ENCODE results near the gene CDH23. TPM values are rescaled to one million over a fixed set of nuclear protein-coding genes. Genes with fewer than 3 reads are reported as not detected.

CDH23 gene
- total RNA-seq, 1 experiment from 2014 or later: 2.9 TPM

- TF ChIP-seq ZNF281 (CRISPR knock-in tag; IDR thresholded peaks at IDR 0.05) (no peak), GRHL2 (CRISPR knock-in tag; IDR thresholded peaks at IDR 0.05; ENCODE audit: insufficient replicate concordance, severe bottlenecking) (no peak), NFYB (CRISPR knock-in tag; conservative IDR thresholded peaks at IDR 0.05; ENCODE audit: low read depth) (no peak), ZNF138 (CRISPR knock-in tag; conservative IDR thresholded peaks at IDR 0.05) (no peak), PRRX2 (CRISPR knock-in tag; IDR thresholded peaks at IDR 0.05) (no peak)
- TF ChIP-seq, protein P1, sequence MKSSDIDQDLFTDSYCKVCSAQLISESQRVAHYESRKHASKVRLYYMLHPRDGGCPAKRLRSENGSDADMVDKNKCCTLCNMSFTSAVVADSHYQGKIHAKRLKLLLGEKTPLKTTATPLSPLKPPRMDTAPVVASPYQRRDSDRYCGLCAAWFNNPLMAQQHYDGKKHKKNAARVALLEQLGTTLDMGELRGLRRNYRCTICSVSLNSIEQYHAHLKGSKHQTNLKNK (CRISPR knock-in tag; IDR thresholded peaks at IDR 0.05): no peak
Observed at GRCh38 chr10:71525092-71525491, 128.4 kb downstream of the CDH23 start (continued).

DNA sequence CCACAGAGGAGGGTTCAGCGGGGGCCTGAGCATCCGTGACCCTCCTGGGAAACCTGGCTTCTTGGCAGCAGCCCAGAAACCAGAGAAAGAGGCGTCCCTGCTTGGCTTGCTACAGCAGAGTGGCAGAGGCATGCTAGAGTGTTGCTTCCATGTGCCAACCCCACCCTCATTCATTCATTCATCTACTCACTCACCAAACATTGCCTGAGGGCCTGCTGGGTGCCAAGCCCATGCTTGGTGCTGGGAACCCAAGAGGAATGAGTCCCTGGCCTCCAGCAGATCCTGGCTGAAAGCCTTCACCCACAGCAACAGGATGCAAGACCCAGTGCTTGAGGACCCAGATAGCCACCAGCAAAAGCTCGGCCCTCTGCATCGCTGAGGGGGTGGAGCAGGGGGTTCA, 129.0 kb downstream of the CDH23 start:
- no peaks in the 10 kb centered on the region for H3K9me3 Mint-ChIP-seq
- peaks cover 29% of the 10 kb centered on the region for H3K4me1 Mint-ChIP-seq
- H3K27ac Mint-ChIP-seq: no peak overlapping the region
- no peaks in the 10 kb centered on the region for H3K36me3 Mint-ChIP-seq
- DNase-seq (ENCODE audit: low spot score) (no peak), ATAC-seq (no peak)
- H3K4me3 Mint-ChIP-seq: no peak overlapping the region
- ChIA-PET POLR2A (no interaction called here), CTCF (interaction anchor here (1.5 kb wide), 2 partner anchors 15 to 24 kb away, joined by 3 read pairs; no protein-coding TSS in a partner anchor)
- TF ChIP-seq, protein P2, sequence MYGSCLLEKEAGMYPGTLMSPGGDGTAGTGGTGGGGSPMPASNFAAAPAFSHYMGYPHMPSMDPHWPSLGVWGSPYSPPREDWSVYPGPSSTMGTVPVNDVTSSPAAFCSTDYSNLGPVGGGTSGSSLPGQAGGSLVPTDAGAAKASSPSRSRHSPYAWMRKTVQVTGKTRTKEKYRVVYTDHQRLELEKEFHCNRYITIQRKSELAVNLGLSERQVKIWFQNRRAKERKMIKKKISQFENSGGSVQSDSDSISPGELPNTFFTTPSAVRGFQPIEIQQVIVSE (CRISPR knock-in tag; IDR thresholded peaks at IDR 0.05; ENCODE audit: borderline replicate concordance): no peak
- TF ChIP-seq ELF4 (CRISPR knock-in tag; IDR thresholded peaks at IDR 0.05; ENCODE audit: low read depth) (no peak), ZNF219 (CRISPR knock-in tag; IDR thresholded peaks at IDR 0.05; ENCODE audit: borderline replicate concordance) (no peak), E2F1 (CRISPR knock-in tag; IDR thresholded peaks at IDR 0.05) (no peak), CREM (CRISPR knock-in tag; IDR thresholded peaks at IDR 0.05) (no peak)
- TF ChIP-seq, protein P3, sequence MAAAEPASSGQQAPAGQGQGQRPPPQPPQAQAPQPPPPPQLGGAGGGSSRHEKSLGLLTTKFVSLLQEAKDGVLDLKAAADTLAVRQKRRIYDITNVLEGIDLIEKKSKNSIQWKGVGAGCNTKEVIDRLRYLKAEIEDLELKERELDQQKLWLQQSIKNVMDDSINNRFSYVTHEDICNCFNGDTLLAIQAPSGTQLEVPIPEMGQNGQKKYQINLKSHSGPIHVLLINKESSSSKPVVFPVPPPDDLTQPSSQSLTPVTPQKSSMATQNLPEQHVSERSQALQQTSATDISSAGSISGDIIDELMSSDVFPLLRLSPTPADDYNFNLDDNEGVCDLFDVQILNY (CRISPR knock-in tag; IDR thresholded peaks at IDR 0.05): no peak
- H3K27me3 Mint-ChIP-seq (ENCODE audit: low read depth): no peaks in the 10 kb centered on the region

DNA sequence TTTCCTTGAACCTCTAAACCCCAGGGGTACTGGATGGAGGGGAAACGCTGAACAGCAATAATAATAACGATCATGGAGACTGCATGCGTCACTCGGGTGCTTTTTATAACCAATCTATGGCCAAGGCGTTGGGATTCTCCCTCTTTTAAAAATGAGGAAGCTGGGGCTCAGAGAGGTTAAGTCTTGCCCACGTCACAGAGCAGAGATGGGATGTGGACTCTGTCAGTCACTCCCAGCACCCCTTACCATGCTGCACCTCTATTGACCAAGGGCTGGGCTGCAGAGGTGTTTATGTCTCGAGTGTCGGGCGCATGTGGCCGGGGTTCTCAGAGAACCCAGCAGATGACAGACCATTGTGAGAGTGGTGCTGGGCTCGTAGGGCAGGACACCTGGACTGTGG, 129.9 kb downstream of the CDH23 start:
- Mint-ChIP-seq H3K27me3 (ENCODE audit: low read depth) (no peaks in the 10 kb centered on the region), H3K27ac (no peak overlapping the region), H3K4me1 (peaks cover 29% of the 10 kb centered on the region), H3K9me3 (no peaks in the 10 kb centered on the region), H3K4me3 (no peak overlapping the region), H3K36me3 (no peaks in the 10 kb centered on the region)
- ChIA-PET POLR2A (no interaction called here), CTCF (interaction anchor here (1.0 to 1.5 kb wide), 3 partner anchors 14 to 131 kb away, joined by 3 read pairs; no protein-coding TSS in a partner anchor)
- ATAC-seq: no peak
- DNase-seq (ENCODE audit: low spot score): no peak
- TF ChIP-seq NR1H2 (CRISPR knock-in tag; IDR thresholded peaks at IDR 0.05) (no peak), NFE2L1 (CRISPR knock-in tag; IDR thresholded peaks at IDR 0.05) (no peak), ZBTB21 (CRISPR knock-in tag; IDR thresholded peaks at IDR 0.05; ENCODE audit: borderline replicate concordance) (no peak), ETV6 (CRISPR knock-in tag; IDR thresholded peaks at IDR 0.05) (no peak), ZNF532 (CRISPR knock-in tag; IDR thresholded peaks at IDR 0.05; ENCODE audit: borderline replicate concordance) (no peak), ZNF671 (CRISPR knock-in tag; IDR thresholded peaks at IDR 0.05) (no peak), FOXP4 (CRISPR knock-in tag; IDR thresholded peaks at IDR 0.05) (no peak), FOXJ3 (CRISPR knock-in tag; IDR thresholded peaks at IDR 0.05; ENCODE audit: borderline replicate concordance) (no peak)

Measured in WTC11 (cell line).